Chondrocyte (in vitro differentiated cells): ENCODE measurements around the gene DNASE1L2. TPM values are rescaled to one million over a fixed set of nuclear protein-coding genes. Genes with fewer than 3 reads are reported as not detected.
"Not testable (repeated sequence)": the region's sequence is repeated elsewhere in the genome, so short reads cannot be mapped to it uniquely, and the experiment has no call there.

ENCODE experiments used
- DNase-seq: peaks from one replicate; pipeline ENCODE4 v3.0.0; 2021; ENCODE audit warnings: mixed read lengths, low spot score
- H3K27ac Mint-ChIP-seq: one replicate; pipeline ENCODE4 v1.8.0; 2021; ENCODE audit warnings: mild to moderate bottlenecking, moderate library complexity, mixed read lengths; ENCODE audit not compliant: unreplicated experiment
- H3K27me3 Mint-ChIP-seq: 2 replicates; pipeline ENCODE4 v1.8.0; 2021; ENCODE audit warnings: low read depth, mixed read lengths
- H3K36me3 Mint-ChIP-seq: 2 replicates; pipeline ENCODE4 v1.8.0; 2021; ENCODE audit warnings: low read depth, mixed read lengths
- H3K4me1 Mint-ChIP-seq: 2 replicates; pipeline ENCODE4 v1.8.0; 2021; ENCODE audit warnings: low read depth, mild to moderate bottlenecking, mixed read lengths
- H3K4me3 Mint-ChIP-seq: one replicate; pipeline ENCODE4 v1.8.0; 2021; ENCODE audit warnings: mild to moderate bottlenecking, moderate library complexity, mixed read lengths; ENCODE audit not compliant: unreplicated experiment
- H3K9me3 Mint-ChIP-seq: 2 replicates; pipeline ENCODE4 v1.8.0; 2021; ENCODE audit warnings: low read depth, mixed read lengths
- CTCF ChIP-seq: fragments of 200-600 bp; sonication (generic); IDR thresholded peaks from 2 replicates; pipeline ENCODE4 v1.5.0; 2021; ENCODE audit warnings: antibody characterized with exemption, mild to moderate bottlenecking, moderate library complexity
- total RNA-seq: library from RNA; stranded (reverse); gene quantifications from 3 replicates; pipeline ENCODE4 v1.2.1, GENCODE V29; 2021

The DNASE1L2 gene
- total RNA-seq, 1 donor from 2014 or later = 0.97 TPM

- Mint-ChIP-seq H3K4me1 (peaks cover 7% of the 10 kb centered on the region), H3K36me3 (peaks cover 25% of the 10 kb centered on the region), H3K27ac (peak overlapping the region; percentile 32), H3K27me3 (no peaks in the 10 kb centered on the region), H3K4me3 (no peak overlapping the region), H3K9me3 (no peaks in the 10 kb centered on the region)
- no peak for TF ChIP-seq CTCF
- no peak for DNase-seq
Observed at GRCh38 chr16:2256531-2257140, 20.4 kb downstream of the DNASE1L2 start.

- no peak for DNase-seq
- Mint-ChIP-seq H3K9me3 (no peaks in the 10 kb centered on the region), H3K27me3 (no peaks in the 10 kb centered on the region), H3K4me3 (no peak overlapping the region), H3K36me3 (peaks cover 32% of the 10 kb centered on the region), H3K4me1 (peaks cover 3% of the 10 kb centered on the region), H3K27ac (no peak overlapping the region)
- TF ChIP-seq CTCF = no peak
Observed at GRCh38 chr16:2257726-2258125, 21.5 kb downstream of the DNASE1L2 start.

- not testable (repeated sequence) for H3K27ac Mint-ChIP-seq
- H3K36me3 Mint-ChIP-seq = peaks cover 26% of the 10 kb centered on the region
Observed at GRCh38 chr16:2258530-2258929, 22.3 kb downstream of the DNASE1L2 start.

GRCh38 chr16:2260250-2260649 is 24.0 kb downstream of the DNASE1L2 start:
- no peak overlapping the region for H3K4me3 Mint-ChIP-seq
- no peak overlapping the region for H3K27ac Mint-ChIP-seq
- DNase-seq = no peak
- no peaks in the 10 kb centered on the region for H3K27me3 Mint-ChIP-seq
- peaks cover 27% of the 10 kb centered on the region for H3K36me3 Mint-ChIP-seq
- no peaks in the 10 kb centered on the region for H3K9me3 Mint-ChIP-seq
- TF ChIP-seq CTCF = no peak
- H3K4me1 Mint-ChIP-seq = peaks cover 14% of the 10 kb centered on the region

More at GRCh38 chr16:2258530-2258929, 22.3 kb downstream of the DNASE1L2 start:
- not testable (repeated sequence) for H3K4me1 Mint-ChIP-seq, H3K27me3 Mint-ChIP-seq, H3K9me3 Mint-ChIP-seq, DNase-seq, H3K4me3 Mint-ChIP-seq

GRCh38 chr16:2263026-2263425 is 26.8 kb downstream of the DNASE1L2 start:
- not testable (repeated sequence) for H3K27me3 Mint-ChIP-seq, DNase-seq, H3K9me3 Mint-ChIP-seq, H3K4me3 Mint-ChIP-seq, H3K27ac Mint-ChIP-seq
- Mint-ChIP-seq H3K36me3 (peaks cover 11% of the 10 kb centered on the region), H3K4me1 (peaks cover 29% of the 10 kb centered on the region)

GRCh38 chr16:2266887-2267286 is 30.6 kb downstream of the DNASE1L2 start:
- H3K4me3 Mint-ChIP-seq = peak overlapping the region; percentile 88
- peak overlapping the region; percentile 85 for H3K27ac Mint-ChIP-seq
- H3K36me3 Mint-ChIP-seq, H3K9me3 Mint-ChIP-seq, DNase-seq, H3K27me3 Mint-ChIP-seq: not testable (repeated sequence)
- H3K4me1 Mint-ChIP-seq = peaks cover 38% of the 10 kb centered on the region

GRCh38 chr16:2267505-2267912 is 31.3 kb downstream of the DNASE1L2 start:
- Mint-ChIP-seq H3K4me1 (peaks cover 38% of the 10 kb centered on the region), H3K27ac (peak overlapping the region; percentile 99), H3K4me3 (peak overlapping the region; percentile 88)
- DNase-seq = peak; percentile 89
- H3K9me3 Mint-ChIP-seq, H3K27me3 Mint-ChIP-seq, H3K36me3 Mint-ChIP-seq: not testable (repeated sequence)
